GM21576 (cell line): Measurements from ENCODE around the gene WAC.
"Not testable (repeated sequence)": the region's sequence is repeated elsewhere in the genome, so short reads cannot be mapped to it uniquely, and the experiment has no call there.

ENCODE experiments used
- ATAC-seq: cut with Tn5 transposase; IDR thresholded peaks from one replicate; pipeline ENCODE4 v1.9.1; 2021; ENCODE audit warnings: mild to moderate bottlenecking, moderate library complexity; ENCODE audit not compliant: unreplicated experiment

WAC gene, protein sequence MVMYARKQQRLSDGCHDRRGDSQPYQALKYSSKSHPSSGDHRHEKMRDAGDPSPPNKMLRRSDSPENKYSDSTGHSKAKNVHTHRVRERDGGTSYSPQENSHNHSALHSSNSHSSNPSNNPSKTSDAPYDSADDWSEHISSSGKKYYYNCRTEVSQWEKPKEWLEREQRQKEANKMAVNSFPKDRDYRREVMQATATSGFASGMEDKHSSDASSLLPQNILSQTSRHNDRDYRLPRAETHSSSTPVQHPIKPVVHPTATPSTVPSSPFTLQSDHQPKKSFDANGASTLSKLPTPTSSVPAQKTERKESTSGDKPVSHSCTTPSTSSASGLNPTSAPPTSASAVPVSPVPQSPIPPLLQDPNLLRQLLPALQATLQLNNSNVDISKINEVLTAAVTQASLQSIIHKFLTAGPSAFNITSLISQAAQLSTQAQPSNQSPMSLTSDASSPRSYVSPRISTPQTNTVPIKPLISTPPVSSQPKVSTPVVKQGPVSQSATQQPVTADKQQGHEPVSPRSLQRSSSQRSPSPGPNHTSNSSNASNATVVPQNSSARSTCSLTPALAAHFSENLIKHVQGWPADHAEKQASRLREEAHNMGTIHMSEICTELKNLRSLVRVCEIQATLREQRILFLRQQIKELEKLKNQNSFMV

DNA sequence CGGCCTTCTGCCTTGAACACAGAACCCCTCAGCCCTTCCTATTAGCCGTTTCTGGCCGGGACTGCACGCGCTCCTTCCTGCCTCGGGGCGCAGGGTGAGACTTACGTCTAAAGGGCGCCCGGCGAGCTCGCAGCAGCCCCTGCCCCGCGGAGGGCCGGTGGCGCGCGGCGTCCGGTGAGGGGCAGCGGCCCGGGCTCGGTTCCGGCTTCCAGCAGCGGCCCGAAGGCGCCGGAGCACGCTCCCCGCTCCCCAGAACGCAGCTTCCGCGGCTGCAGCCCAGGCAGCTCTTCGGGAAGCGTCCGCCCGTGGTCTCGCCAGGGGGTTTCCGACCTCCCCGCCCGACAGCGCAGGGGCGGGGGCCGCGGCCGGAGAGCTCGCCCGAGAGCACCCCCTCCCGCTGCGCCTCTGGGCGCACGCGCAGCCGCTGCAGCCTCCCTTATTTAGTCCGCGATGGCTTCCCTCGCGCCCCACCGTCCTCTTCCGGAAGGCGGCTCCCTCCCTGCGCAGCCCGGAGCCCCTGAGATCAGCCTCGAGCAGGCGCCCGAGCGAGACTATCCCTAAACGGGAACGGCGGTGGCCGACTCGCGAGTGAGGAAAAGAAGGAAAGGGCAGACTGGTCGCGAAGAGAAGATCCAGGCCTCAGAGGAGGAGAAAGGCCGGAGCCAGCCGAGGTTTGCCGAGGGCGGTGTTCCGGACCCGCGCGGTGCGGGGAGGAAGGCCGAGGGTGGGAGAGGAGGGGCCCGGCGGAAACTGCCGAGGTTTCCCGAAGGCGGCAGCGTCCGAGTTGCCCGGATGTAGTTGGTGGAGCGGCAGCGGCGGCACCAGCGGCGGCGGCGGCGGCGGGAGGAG is at the start of gene WAC:
Gene WAC (plus strand): TSS at position 782 of the 849 bp plus-strand sequence. CDS start 462 bp downstream, outside the sequence.
- peak; percentile 76 for ATAC-seq

GRCh38 chr10:28489206-28489605 is 43.7 kb upstream of the WAC start:
- ATAC-seq: no peak

DNA sequence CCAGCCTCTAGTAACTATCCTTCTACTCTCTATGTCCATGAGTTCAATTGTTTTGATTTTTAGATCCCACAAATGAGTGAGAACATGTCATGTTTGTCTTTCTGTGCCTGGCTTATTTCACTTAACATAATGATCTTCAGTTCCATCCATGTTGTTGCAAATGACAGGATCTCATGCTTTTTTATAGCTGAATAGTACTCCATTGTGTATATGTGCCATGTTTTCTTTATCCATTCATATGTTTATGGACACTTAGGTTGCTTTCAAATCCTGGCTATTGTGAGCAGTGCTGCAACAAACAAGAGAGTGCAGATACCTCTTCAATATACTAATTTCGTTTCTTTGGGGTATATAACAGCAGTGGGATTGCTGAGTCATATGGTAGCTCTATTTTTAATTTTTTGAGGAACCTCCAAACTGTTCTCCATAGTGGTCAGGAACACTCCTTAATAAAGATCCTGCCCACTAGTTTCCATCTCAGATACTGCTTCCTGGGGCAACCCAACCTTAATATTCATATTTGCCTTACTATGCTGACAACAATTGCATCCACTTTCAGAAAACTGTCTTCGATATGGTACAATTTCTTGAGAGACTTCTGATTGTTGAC is 42.6 kb upstream of the WAC start:
- ATAC-seq: not testable (repeated sequence)

- ATAC-seq: no peak
These were observed 40.6 kb upstream of the WAC start for GRCh38 chr10:28492116-28492920.

- ATAC-seq: no peak
These were observed 38.5 kb upstream of the WAC start for GRCh38 chr10:28494420-28494819.

GRCh38 chr10:28495084-28495483 is 37.8 kb upstream of the WAC start:
- no peak for ATAC-seq

DNA sequence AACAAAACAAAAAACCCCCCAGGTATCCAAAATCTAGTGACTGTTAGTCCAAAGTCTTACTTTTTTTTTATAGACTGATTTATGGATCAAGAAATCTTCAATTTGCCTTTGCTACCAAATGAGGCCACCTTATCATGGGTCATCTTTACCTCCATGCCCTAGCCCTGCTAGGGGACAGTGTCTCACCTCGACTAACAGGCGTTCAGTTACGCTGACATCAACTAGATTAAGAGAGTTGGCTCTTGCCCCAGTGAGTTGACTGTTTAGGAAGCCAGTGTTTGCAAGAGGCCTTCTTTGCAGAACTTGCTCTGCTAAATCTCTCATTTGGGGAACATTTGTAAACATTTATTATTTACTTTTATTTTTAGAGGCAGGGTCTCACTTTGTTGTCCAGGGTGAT is 36.9 kb upstream of the WAC start:
- no peak for ATAC-seq

GRCh38 chr10:28496481-28496961 is 36.4 kb upstream of the WAC start:
- ATAC-seq: no peak

DNA sequence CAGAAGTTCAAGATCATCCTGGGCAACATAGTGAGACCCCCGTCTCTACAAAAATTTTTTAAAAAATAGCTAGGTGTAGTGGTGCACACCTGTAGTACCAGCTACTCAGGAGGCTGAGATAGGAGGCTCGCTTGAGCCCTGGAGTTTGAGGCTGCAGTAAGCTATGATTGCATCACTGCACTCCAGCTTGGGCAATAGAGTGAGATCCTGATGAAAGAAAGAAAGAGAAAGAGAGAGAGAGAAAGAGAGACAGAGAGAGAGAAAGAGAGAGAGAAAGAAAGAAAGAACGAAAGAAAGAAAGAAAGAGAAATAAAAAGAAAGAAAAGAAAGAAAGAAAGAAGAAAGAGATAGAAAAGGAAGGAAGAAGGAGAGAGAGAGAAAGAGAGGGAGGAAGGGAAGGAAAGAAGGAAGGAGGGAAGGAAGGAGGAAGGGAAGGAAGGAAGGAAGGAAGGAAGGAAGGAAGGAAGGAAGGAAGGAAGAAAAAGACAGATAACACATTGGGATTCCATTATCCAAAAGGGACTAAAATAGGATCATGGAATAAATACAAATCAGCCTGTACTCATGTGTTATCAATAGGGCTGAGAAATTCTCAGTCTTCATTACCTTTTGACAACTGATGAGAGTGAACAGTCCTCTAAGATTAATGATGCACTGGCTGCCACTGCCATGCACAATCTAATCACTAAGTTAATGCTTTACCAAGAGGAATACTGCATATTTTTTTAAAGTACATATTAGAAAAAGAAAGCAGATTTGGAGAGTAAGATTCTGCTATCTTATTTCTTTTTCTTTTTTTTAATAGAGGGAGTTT is 35.4 kb upstream of the WAC start:
- no peak for ATAC-seq

DNA sequence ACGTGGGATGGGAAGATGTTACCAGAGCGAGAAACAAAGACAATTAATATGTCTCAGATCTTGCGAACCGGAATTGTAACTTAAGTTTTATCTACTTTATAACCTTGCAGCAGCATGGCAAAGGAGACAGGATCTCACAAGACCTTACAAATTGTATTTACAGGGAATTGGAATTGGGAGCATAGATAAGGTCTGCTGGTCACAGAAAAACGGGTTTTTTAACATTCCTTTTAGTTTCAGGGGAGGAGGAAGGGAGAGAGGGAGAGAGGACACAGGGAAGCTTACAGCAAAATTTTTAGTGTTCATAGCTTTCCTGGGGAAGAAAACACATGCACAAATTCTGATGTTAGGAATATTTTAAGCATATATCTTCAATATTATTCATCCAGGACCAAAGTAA is 32.7 kb upstream of the WAC start:
- ATAC-seq: not testable (repeated sequence)

DNA sequence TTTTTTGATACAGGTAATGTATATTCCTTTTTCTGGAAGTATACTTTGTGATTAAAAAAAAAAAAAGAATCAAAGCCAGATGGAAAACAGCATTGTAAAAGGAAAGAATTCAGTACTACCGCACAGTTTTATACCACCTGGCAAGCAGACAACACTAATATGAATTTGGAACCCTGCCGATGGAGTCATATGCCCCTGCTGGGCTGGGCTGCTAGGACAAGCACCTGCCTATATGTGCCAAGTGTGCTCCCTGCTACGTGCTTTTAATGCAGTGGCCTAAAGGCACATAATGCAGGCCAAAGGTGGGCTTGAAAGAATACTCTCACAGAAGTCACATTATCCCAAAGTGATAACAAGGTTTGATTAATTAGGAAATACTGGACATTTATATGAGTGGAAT is 29.8 kb upstream of the WAC start:
- ATAC-seq: no peak

DNA sequence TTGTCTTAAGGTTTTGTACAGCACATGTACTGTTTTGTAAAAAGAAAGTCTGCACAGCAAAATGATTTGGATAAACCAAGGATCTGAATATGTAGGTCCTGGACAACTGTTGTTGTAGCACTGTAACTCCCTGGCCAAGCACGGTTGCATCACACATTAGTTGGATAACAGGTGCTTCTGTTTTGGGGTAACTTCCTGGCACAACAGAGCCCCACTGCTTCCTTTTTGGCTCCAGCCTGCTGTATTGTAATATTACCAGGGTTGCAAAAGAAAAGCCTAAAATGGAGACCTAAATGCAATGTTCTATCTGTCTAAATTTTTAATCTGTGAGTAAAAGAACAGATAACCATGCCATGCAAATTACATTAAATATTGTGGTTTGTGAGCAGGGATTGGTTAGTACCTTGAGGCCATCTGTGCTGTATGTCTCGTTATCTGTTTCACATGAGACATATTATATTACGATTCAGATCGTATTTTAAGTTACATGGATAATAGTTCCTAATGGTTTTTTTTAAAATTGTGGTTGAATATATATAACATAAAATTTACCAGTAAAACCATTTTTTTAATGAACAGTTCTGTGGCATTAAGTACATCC is 27.5 kb upstream of the WAC start:
- no peak for ATAC-seq

DNA sequence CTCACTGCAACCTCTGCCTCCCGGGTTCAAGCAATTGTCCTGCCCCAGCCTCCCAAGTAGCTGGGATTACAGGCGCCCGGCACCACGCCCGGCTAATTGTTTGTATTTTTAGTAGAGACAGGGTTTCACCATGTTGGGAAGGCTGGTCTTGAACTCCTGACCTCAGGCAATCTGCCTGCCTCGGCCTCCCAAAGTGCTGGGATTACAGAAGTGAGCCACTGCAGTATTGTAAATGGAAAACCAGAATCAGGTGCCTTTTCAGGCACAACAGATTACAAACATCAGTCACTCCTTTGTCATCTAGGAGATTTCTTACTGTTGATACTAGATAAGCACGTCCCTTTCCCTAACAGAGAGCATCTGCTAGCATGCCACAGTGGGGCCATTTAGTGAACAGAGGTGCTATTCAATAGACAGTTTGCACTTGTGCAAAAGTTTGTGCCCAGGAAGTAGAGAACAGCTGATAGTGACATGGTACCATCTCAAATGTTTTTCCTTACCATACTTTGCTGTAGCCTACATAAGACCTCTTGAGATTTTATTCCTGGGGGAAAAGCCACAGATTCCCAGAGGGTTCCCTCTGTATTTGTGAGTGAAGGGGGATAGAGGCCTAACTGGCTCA is 24.5 kb upstream of the WAC start:
- no peak for ATAC-seq

- no peak for ATAC-seq
These were observed 23.6 kb upstream of the WAC start for GRCh38 chr10:28509286-28509685.

- ATAC-seq: no peak
These were observed 18.3 kb upstream of the WAC start for GRCh38 chr10:28514648-28515047.

DNA sequence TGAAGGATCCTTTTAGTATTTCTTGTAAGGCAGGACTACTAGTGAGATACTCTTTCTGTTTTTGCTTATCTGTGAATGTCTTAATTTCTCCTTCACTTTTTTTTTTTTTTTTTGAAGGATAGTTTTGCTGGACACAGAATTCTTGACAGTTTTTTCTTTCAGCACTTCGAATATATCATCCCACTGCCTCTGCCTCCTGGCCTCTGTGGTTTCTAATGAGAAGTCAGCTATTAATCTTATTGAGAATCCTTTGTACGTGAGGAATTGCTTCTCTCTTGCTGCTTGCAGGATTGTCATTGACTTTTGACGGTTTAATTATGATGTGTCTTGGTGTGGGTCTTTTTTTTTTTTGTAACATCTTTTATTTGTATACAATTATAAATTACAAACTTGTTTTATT is 12.6 kb upstream of the WAC start:
- no peak for ATAC-seq

- not testable (repeated sequence) for ATAC-seq
These were observed 12.1 kb upstream of the WAC start for GRCh38 chr10:28520828-28521227.

DNA sequence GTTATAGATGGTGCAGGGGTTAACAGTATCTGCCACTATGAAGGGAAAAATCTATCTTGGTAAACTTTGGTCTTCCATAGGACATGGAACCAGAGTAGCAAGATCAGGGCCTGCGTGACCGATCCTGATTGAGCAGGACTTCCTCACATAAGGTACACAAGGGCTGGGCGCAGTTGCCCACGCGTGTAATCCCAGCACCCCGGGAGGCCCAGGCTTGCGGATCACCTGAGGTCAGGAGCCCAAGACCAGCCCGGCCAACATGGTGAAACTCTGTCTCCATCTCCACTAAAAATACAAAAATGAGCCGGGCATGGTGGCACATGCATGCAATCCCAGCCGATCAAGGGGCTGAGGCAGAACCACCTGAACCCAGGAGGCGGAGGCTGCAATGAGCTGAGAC is 11.0 kb upstream of the WAC start:
- ATAC-seq: not testable (repeated sequence)
